K562 (cell line): ENCODE data around the gene TREX2. TPM values are rescaled to one million over a fixed set of nuclear protein-coding genes. Genes with fewer than 3 reads are reported as not detected.

Source experiments
- BCLAF1 ChIP-seq, 2 experiments: fragments of 450-650 bp in 1 of 2; IDR thresholded peaks; 2 replicates each; pipeline ENCODE4 v1.6.1; 2011 to 2017; ENCODE audit warnings: low read depth in 2 of 2, antibody characterized with exemption in 1 of 2, borderline replicate concordance in 1 of 2, low read length in 1 of 2, mild to moderate bottlenecking in 1 of 2, mixed read lengths in 1 of 2; ENCODE audit not compliant: control insufficient read depth in 1 of 2
- BRD4 ChIP-seq: fragments of 200-600 bp; sonication (generic); IDR thresholded peaks from 2 replicates; pipeline ENCODE4 v1.6.1; 2017; ENCODE audit warnings: inconsistent platforms
- BRD9 ChIP-seq: fragments of 450-650 bp; IDR thresholded peaks from 2 replicates; pipeline ENCODE4 v1.6.1; 2018; ENCODE audit warnings: low read depth; ENCODE audit not compliant: partially characterized antibody
- CEBPB ChIP-seq: fragments of 450-650 bp; IDR thresholded peaks from 2 replicates; pipeline ENCODE4 v1.6.1; 2016; ENCODE audit warnings: missing genetic modification characterization, missing compliant biosample characterization
- DNMT1 ChIP-seq: fragments of 450-650 bp; IDR thresholded peaks from 2 replicates; pipeline ENCODE4 v1.6.1; 2016; ENCODE audit warnings: antibody characterized with exemption, mild to moderate bottlenecking
- E2F8 ChIP-seq: fragments of 450-650 bp; IDR thresholded peaks from 2 replicates; pipeline ENCODE4 v1.7.1; 2018; ENCODE audit warnings: mild to moderate bottlenecking, low read depth; ENCODE audit not compliant: partially characterized antibody
- GMEB1 ChIP-seq: fragments of 250-450 bp; sonication (Bioruptor Pico); IDR thresholded peaks from 2 replicates; pipeline ENCODE4 v1.4.0; 2020; ENCODE audit warnings: mild to moderate bottlenecking
- HNRNPK ChIP-seq: fragments of 200-400 bp; formaldehyde crosslinking; IDR thresholded peaks from one replicate; pipeline ENCODE4 v1.6.1; 2018; ENCODE audit warnings: mild to moderate bottlenecking, low read depth, low read length; ENCODE audit not compliant: poor library complexity, severe bottlenecking
- KAT2B ChIP-seq: IDR thresholded peaks from one replicate; pipeline ENCODE4 v1.6.1; 2012; ENCODE audit warnings: low read depth, mild to moderate bottlenecking, control low read depth, inconsistent platforms, low read length, moderate library complexity
- NFYB ChIP-seq: IDR thresholded peaks from 2 replicates; pipeline ENCODE4 v1.6.1; 2011; ENCODE audit warnings: mild to moderate bottlenecking, moderate library complexity; ENCODE audit not compliant: insufficient read length; ENCODE audit errors: extremely low read depth
- PHF20 ChIP-seq: fragments of 450-650 bp; IDR thresholded peaks from 2 replicates; pipeline ENCODE4 v1.6.1; 2018; ENCODE audit not compliant: partially characterized antibody
- RBM22 ChIP-seq: fragments of 200-400 bp; formaldehyde crosslinking; IDR thresholded peaks from 2 replicates; pipeline ENCODE4 v1.6.1; 2018; ENCODE audit warnings: low read length, low read depth; ENCODE audit not compliant: poor library complexity, severe bottlenecking
- TAF1 ChIP-seq: IDR thresholded peaks from 2 replicates; pipeline ENCODE4 v1.6.1; 2011; ENCODE audit warnings: mild to moderate bottlenecking, low read length, moderate library complexity; ENCODE audit not compliant: insufficient read depth, control insufficient read depth, severe bottlenecking; ENCODE audit errors: extremely low read depth
- ZBTB5 ChIP-seq: fragments of 450-650 bp; IDR thresholded peaks from 2 replicates; pipeline ENCODE4 v1.6.1; 2017; ENCODE audit warnings: antibody characterized with exemption
- ZC3H11A ChIP-seq: IDR thresholded peaks from 2 replicates; pipeline ENCODE4 v1.6.1; 2012; ENCODE audit warnings: low read depth, low read length, improper control_type of control experiment
- ZNF316 ChIP-seq: fragments of 450-650 bp; IDR thresholded peaks from 2 replicates; pipeline ENCODE4 v1.6.1; 2016
- ZNF583 ChIP-seq: fragments of 250-450 bp; sonication (Bioruptor Pico); IDR thresholded peaks from 2 replicates; pipeline ENCODE4 v1.4.0; 2020
- ZNF707 ChIP-seq: fragments of 250-450 bp; sonication (Bioruptor Pico); conservative IDR thresholded peaks from 2 replicates; pipeline ENCODE4 v1.8.0; 2022; ENCODE audit warnings: inconsistent platforms, mild to moderate bottlenecking, moderate library complexity
- ZNF780A ChIP-seq: fragments of 250-450 bp; sonication (Bioruptor Pico); IDR thresholded peaks from 2 replicates; pipeline ENCODE4 v1.5.0; 2021; ENCODE audit warnings: mild to moderate bottlenecking
- polyA plus RNA-seq, 8 experiments: library from polyadenylated mRNA; depleted of rRNA in 4 of 8; stranded (reverse) in 5 of 8; unstranded in 3 of 8; fragments of >200 nt; fragmentation: Nextera tagmentation in 2 of 8; fragmentation: Illumina TruSeq in 1 of 8; extraction: Ambion mirVana in 2 of 8; extraction: Trizol in 1 of 8; gene quantifications; 2 replicates each; pipeline versions ENCODE4 v1.2.1 to v1.2.3, GENCODE V29; 2011 to 2014; ENCODE audit warnings: inconsistent platforms in 1 of 8, missing spikeins in 1 of 8
- total RNA-seq, 7 experiments: library from RNA; depleted of rRNA in 6 of 7; stranded (reverse); fragments of >200 nt in 6 of 7; fragmentation: Illumina TruSeq in 2 of 7; extraction: Trizol in 2 of 7; gene quantifications; 2 replicates each; pipeline versions ENCODE4 v1.2.1 to v1.2.3, GENCODE V29; 2011 to 2021; ENCODE audit warnings: low replicate concordance in 1 of 7

Gene TREX2
- total and polyA plus RNA-seq, 9 of the 15 experiments (the other 6 are each of a cell fraction or from before 2014, with no cell fraction given): 0.07 to 1.5 (median 0.33) TPM; not detected in 2

- TF ChIP-seq DNMT1 (no peak), BCLAF1 (IDR thresholded peaks at IDR 0.05; ENCODE audit: borderline replicate concordance in 1 of 2, control insufficient read depth in 1 of 2, low read depth in 2 of 2, low read length in 1 of 2) (no peak), ZNF780A (CRISPR knock-in tag) (no peak), BRD9 (no peak), GMEB1 (0 out of 2 replicates have a peak, but pooled peaks have one; percentile 47), ZC3H11A (no peak), ZNF316 (no peak), PHF20 (no peak), NFYB (no peak), E2F8 (no peak), CEBPB (tag) (no peak), KAT2B (no peak), TAF1 (no peak), ZNF583 (CRISPR knock-in tag) (no peak), ZBTB5 (no peak), ZNF707 (CRISPR knock-in tag) (no peak), HNRNPK (no peak), RBM22 (no peak), BRD4 (no peak)
Measured at GRCh38 chrX:153411255-153411987, 34.4 kb downstream of the TREX2 start, which contains the start of gene ZFP92 (continued).
